K562 (cell line): ENCODE data around the gene FAM83E. TPM values are rescaled to one million over a fixed set of nuclear protein-coding genes. Genes with fewer than 3 reads are reported as not detected.

Source experiments
- ADNP ChIP-seq: fragments of 200-800 bp; sonication (Bioruptor generic); IDR thresholded peaks from 2 replicates; pipeline ENCODE4 v1.6.1; 2016; ENCODE audit warnings: missing genetic modification characterization, missing compliant biosample characterization
- BRD9 ChIP-seq: fragments of 450-650 bp; IDR thresholded peaks from 2 replicates; pipeline ENCODE4 v1.6.1; 2018; ENCODE audit warnings: low read depth; ENCODE audit not compliant: partially characterized antibody
- CTBP1 ChIP-seq: fragments of 450-650 bp; IDR thresholded peaks from 2 replicates; pipeline ENCODE4 v1.6.1; 2016; ENCODE audit warnings: borderline replicate concordance
- E2F6 ChIP-seq, 2 experiments: IDR thresholded peaks; 2 replicates each; pipeline ENCODE4 v1.6.1; 2011; ENCODE audit warnings: borderline replicate concordance in 1 of 2, control low read depth in 1 of 2, low read depth in 1 of 2, low read length in 1 of 2, mild to moderate bottlenecking in 1 of 2, mixed read lengths in 1 of 2, moderate library complexity in 1 of 2; ENCODE audit not compliant: insufficient read depth in 1 of 2, insufficient read length in 1 of 2, poor library complexity in 1 of 2, severe bottlenecking in 1 of 2; ENCODE audit errors: extremely low read depth in 1 of 2
- EP300 ChIP-seq: IDR thresholded peaks from 2 replicates; pipeline ENCODE4 v1.6.1; 2012; ENCODE audit warnings: low read length, improper control_type of control experiment
- FOSL1 ChIP-seq: fragments of 200-800 bp; sonication (Bioruptor generic); conservative IDR thresholded peaks from 2 replicates; pipeline ENCODE4 v1.6.1; 2016; ENCODE audit warnings: missing genetic modification characterization, missing compliant biosample characterization
- HMBOX1 ChIP-seq: sonication (generic); IDR thresholded peaks from 2 replicates; pipeline ENCODE4 v1.6.1; 2016
- KAT2B ChIP-seq: IDR thresholded peaks from one replicate; pipeline ENCODE4 v1.6.1; 2012; ENCODE audit warnings: low read depth, mild to moderate bottlenecking, control low read depth, inconsistent platforms, low read length, moderate library complexity
- KLF6 ChIP-seq: fragments of 250-450 bp; sonication (Bioruptor Pico); IDR thresholded peaks from 2 replicates; pipeline ENCODE4 v1.4.0; 2020; ENCODE audit warnings: mild to moderate bottlenecking, moderate library complexity, borderline replicate concordance
- MAZ ChIP-seq, 2 experiments: fragments of 450-650 bp in 1 of 2; sonication (generic) in 1 of 2; formaldehyde crosslinking; IDR thresholded peaks in 1 of 2; conservative IDR thresholded peaks in 1 of 2; 2 replicates each; pipeline versions ENCODE4 v1.4.0 to v1.5.0; 2020; ENCODE audit warnings: mild to moderate bottlenecking in 1 of 2, missing genetic modification reagents in 1 of 2
- MBD1 ChIP-seq: fragments of 250-450 bp; sonication (Bioruptor Pico); IDR thresholded peaks from 2 replicates; pipeline ENCODE4 v1.8.0; 2022; ENCODE audit warnings: inconsistent platforms
- MYC ChIP-seq, 2 experiments: fragments of 250-450 bp in 1 of 2; sonication (Bioruptor Pico) in 1 of 2; IDR thresholded peaks; 2 replicates each; pipeline versions ENCODE4 v1.5.1 to v1.6.1; 2012 to 2021; ENCODE audit warnings: low read depth in 2 of 2, borderline replicate concordance in 1 of 2, improper control_type of control experiment in 1 of 2, low read length in 1 of 2, mild to moderate bottlenecking in 1 of 2, moderate library complexity in 1 of 2
- SNIP1 ChIP-seq: fragments of 450-650 bp; IDR thresholded peaks from 2 replicates; pipeline ENCODE4 v1.7.1; 2017; ENCODE audit warnings: low read depth, mild to moderate bottlenecking
- TFAP4 ChIP-seq: sonication (generic); formaldehyde crosslinking; IDR thresholded peaks from 2 replicates; pipeline ENCODE4 v1.8.0; 2022; ENCODE audit warnings: missing genetic modification reagents, mild to moderate bottlenecking, moderate library complexity, borderline replicate concordance
- polyA plus RNA-seq, 8 experiments: library from polyadenylated mRNA; depleted of rRNA in 4 of 8; stranded (reverse) in 5 of 8; unstranded in 3 of 8; fragments of >200 nt; fragmentation: Nextera tagmentation in 2 of 8; fragmentation: Illumina TruSeq in 1 of 8; extraction: Ambion mirVana in 2 of 8; extraction: Trizol in 1 of 8; gene quantifications; 2 replicates each; pipeline versions ENCODE4 v1.2.1 to v1.2.3, GENCODE V29; 2011 to 2014; ENCODE audit warnings: inconsistent platforms in 1 of 8, missing spikeins in 1 of 8
- total RNA-seq, 7 experiments: library from RNA; depleted of rRNA in 6 of 7; stranded (reverse); fragments of >200 nt in 6 of 7; fragmentation: Illumina TruSeq in 2 of 7; extraction: Trizol in 2 of 7; gene quantifications; 2 replicates each; pipeline versions ENCODE4 v1.2.1 to v1.2.3, GENCODE V29; 2011 to 2021; ENCODE audit warnings: low replicate concordance in 1 of 7
- TF ChIP-seq, protein P1 (sequence below): fragments of 450-650 bp; IDR thresholded peaks from one replicate; pipeline ENCODE4 v1.6.1; 2018; ENCODE audit warnings: mild to moderate bottlenecking, moderate library complexity; ENCODE audit not compliant: partially characterized antibody
- TF ChIP-seq, protein P2 (sequence below): fragments of 450-650 bp; IDR thresholded peaks from 2 replicates; pipeline ENCODE4 v1.6.1; 2016; ENCODE audit warnings: borderline replicate concordance

Gene FAM83E
- total and polyA plus RNA-seq, 9 of the 15 experiments (the other 6 are each of a cell fraction or from before 2014, with no cell fraction given): 0.15 to 0.87 (median 0.29) TPM; not detected in 4

DNA sequence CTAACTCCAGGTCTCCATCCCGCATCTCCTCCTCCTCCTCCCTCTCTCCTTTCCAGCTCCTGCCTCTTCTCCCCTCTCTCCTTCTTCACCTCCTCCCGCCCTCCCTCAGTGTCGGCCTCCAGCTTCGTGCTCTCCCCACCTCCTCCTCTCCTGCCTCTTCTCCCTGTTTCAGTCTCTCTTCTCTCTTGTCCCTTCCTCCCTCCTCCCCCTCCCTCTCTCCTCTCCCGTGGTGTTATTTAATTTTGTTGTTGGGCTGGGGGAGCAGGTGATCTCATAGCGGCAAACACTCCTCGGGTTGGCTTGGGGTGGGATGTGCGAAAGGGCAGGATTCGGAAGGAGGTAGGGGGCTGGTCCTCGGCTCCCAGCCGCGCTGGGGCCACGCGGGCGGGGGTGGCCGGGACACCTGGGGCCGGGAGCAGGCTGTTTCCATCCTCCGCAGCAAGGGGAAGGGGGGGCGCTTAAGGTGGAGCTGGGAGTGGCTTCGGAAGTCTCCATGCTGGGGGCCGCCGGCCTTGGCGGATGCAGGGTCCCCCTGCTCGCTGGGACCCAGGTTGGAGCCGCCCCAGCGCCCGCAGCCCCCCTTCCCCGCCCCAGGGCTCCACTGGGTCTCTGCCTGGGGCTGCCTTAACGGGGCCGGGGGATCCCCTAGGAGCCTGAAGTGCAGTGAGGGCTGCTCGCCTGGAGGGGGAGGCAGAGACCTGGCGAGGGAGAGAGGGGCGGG lies 31.3 kb upstream of the FAM83E start, which contains the start of gene CA11 (continued):
- TF ChIP-seq CTBP1 (peak; percentile 61), EP300 (no peak), ADNP (tag) (no peak), MYC (IDR thresholded peaks at IDR 0.05; ENCODE audit: low read depth, low read length) (peak; percentile 43; the same call in 1 of the 2 replicates), MYC (CRISPR knock-in tag; IDR thresholded peaks at IDR 0.05; ENCODE audit: borderline replicate concordance, low read depth) (peak; percentile 67; the same call in 1 of the 2 replicates), TFAP4 (CRISPR knock-in tag) (peak; percentile 68; the same call in 1 of the 2 replicates), E2F6 (IDR thresholded peaks at IDR 0.05; ENCODE audit: borderline replicate concordance in 1 of 2, extremely low read depth in 1 of 2, insufficient read depth in 1 of 2, insufficient read length in 1 of 2, low read depth in 1 of 2, low read length in 1 of 2, poor library complexity in 1 of 2, severe bottlenecking in 1 of 2) (peak in 1 of 2 experiments; percentile 67), MAZ (CRISPR knock-in tag; conservative IDR thresholded peaks at IDR 0.05 in 1 of 2, IDR thresholded peaks at IDR 0.05 in 1 of 2) (peak; percentile 93 to 99), BRD9 (peak; percentile 66), MBD1 (CRISPR knock-in tag) (no peak), HMBOX1 (no peak), KLF6 (CRISPR knock-in tag) (peak; percentile 31; the same call in 1 of the 2 replicates), SNIP1 (no peak), KAT2B (no peak), FOSL1 (tag) (no peak; the same call in 1 of the 2 replicates)
- TF ChIP-seq, protein P1, sequence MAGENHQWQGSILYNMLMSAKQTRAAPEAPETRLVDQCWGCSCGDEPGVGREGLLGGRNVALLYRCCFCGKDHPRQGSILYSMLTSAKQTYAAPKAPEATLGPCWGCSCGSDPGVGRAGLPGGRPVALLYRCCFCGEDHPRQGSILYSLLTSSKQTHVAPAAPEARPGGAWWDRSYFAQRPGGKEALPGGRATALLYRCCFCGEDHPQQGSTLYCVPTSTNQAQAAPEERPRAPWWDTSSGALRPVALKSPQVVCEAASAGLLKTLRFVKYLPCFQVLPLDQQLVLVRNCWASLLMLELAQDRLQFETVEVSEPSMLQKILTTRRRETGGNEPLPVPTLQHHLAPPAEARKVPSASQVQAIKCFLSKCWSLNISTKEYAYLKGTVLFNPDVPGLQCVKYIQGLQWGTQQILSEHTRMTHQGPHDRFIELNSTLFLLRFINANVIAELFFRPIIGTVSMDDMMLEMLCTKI: no peak
- TF ChIP-seq, protein P2, sequence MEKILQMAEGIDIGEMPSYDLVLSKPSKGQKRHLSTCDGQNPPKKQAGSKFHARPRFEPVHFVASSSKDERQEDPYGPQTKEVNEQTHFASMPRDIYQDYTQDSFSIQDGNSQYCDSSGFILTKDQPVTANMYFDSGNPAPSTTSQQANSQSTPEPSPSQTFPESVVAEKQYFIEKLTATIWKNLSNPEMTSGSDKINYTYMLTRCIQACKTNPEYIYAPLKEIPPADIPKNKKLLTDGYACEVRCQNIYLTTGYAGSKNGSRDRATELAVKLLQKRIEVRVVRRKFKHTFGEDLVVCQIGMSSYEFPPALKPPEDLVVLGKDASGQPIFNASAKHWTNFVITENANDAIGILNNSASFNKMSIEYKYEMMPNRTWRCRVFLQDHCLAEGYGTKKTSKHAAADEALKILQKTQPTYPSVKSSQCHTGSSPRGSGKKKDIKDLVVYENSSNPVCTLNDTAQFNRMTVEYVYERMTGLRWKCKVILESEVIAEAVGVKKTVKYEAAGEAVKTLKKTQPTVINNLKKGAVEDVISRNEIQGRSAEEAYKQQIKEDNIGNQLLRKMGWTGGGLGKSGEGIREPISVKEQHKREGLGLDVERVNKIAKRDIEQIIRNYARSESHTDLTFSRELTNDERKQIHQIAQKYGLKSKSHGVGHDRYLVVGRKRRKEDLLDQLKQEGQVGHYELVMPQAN: peak; percentile 72
